RKO (cell line): ENCODE results near the gene RIPOR1.
A peak's percentile ranks its signal among the peaks of the same experiment; 100 is the strongest.
"Not testable (repeated sequence)": the region's sequence is repeated elsewhere in the genome, so short reads cannot be mapped to it uniquely, and the experiment has no call there.

Experiments used
- DNase-seq: peaks from one replicate; pipeline ENCODE4 v3.0.0-alpha.2; 2016; ENCODE audit warnings: low spot score

The RIPOR1 gene

GRCh38 chr16:67528222-67528869 is at the start of gene RIPOR1:
RIPOR1 (plus strand) TSS chr16:67528829; CDS start chr16:67538447, 9,618 bp downstream.
- DNase-seq = peak; percentile 53

GRCh38 chr16:67480833-67481560 is 47.6 kb upstream of the RIPOR1 start, which contains the start of gene ATP6V0D1:
ATP6V0D1 (minus strand) TSS chr16:67481157; CDS start chr16:67481086, 71 bp downstream.
- DNase-seq = peak; percentile 97

- DNase-seq = peak; percentile 60
Measured at GRCh38 chr16:67481561-67482232, 46.9 kb upstream of the RIPOR1 start.

GRCh38 chr16:67482233-67482924 is 46.2 kb upstream of the RIPOR1 start:
- DNase-seq = no peak

GRCh38 chr16:67483150-67483549 is 45.5 kb upstream of the RIPOR1 start, which contains the start of gene AGRP:
AGRP (minus strand) TSS chr16:67483547; CDS start chr16:67483398, 149 bp downstream.
- DNase-seq = no peak

- DNase-seq = no peak
Measured at GRCh38 chr16:67483731-67484525, 44.7 kb upstream of the RIPOR1 start.

GRCh38 chr16:67486805-67487204 is 41.8 kb upstream of the RIPOR1 start:
- DNase-seq = no peak

- DNase-seq = not testable (repeated sequence)
Measured at GRCh38 chr16:67487561-67487960, 41.1 kb upstream of the RIPOR1 start.

- DNase-seq = no peak
Measured at GRCh38 chr16:67489401-67490083, 39.1 kb upstream of the RIPOR1 start.

GRCh38 chr16:67490335-67491096 is 38.1 kb upstream of the RIPOR1 start:
- DNase-seq = no peak

GRCh38 chr16:67499106-67499505 is 29.5 kb upstream of the RIPOR1 start:
- DNase-seq = no peak

GRCh38 chr16:67504031-67505021 is 24.3 kb upstream of the RIPOR1 start:
- peak; percentile 23 for DNase-seq

- no peak for DNase-seq
Measured at GRCh38 chr16:67506468-67506867, 22.2 kb upstream of the RIPOR1 start.

- no peak for DNase-seq
Measured at GRCh38 chr16:67509016-67509415, 19.6 kb upstream of the RIPOR1 start.

GRCh38 chr16:67513892-67514291 is 14.7 kb upstream of the RIPOR1 start:
- DNase-seq = not testable (repeated sequence)

- DNase-seq = peak; percentile 92
Measured at GRCh38 chr16:67514382-67514828, 14.2 kb upstream of the RIPOR1 start.

GRCh38 chr16:67516296-67517154 is 12.1 kb upstream of the RIPOR1 start:
- DNase-seq = peak; percentile 19

- no peak for DNase-seq
Measured at GRCh38 chr16:67517155-67517445, 11.5 kb upstream of the RIPOR1 start.
